ENCODE results near the gene AGBL4. TPM values are rescaled to one million over a fixed set of nuclear protein-coding genes. Genes with fewer than 3 reads are reported as not detected.
A peak's percentile ranks its signal among the peaks of the same experiment; 100 is the strongest.

AGBL4 gene
- total and polyA plus RNA-seq, 2 of the 13 experiments (the other 11 are each of a cell fraction or from before 2014, with no cell fraction given) = not detected

DNA sequence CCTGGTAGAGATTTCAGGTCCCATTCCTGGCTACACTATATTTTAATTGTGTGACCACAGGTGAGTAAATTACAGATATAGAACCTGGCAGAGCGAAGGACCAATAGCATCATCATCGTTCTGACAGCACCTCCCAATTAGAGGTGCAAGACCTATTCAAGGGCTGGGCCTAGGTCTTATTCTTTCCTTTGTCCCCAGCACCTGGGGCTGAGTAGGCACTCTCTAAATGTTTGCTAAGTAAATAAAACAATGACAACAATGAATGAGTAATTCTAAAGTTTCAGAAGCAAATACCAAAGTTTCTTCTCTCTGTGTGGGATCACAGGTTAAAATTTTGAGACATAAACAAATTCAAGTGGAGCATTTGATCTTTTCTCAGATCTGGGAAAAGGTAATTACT, 1279.7 kb downstream of the AGBL4 start:
- no peaks in the 10 kb centered on the region for H3K36me3 ChIP-seq (replicated peaks in 1 of 2; ENCODE audit: control insufficient read depth in 1 of 2, insufficient read depth in 2 of 2, low read length in 2 of 2)
- no peaks in the 10 kb centered on the region for H4K20me1 ChIP-seq (ENCODE audit: insufficient read depth, low read length)
- intact Hi-C loops (cut with micrococcal nuclease; ENCODE audit: unreplicated experiment) (no loop called here), in situ Hi-C loops (cut with HindIII; ENCODE audit: extremely low pct_ligation_motif_present, low pct_unique_long_range_greater_than_20kb) (no loop called here)
- peak; percentile 32; the same call in 1 of the 3 replicates for ATAC-seq
- POLR2A ChIA-PET = no interaction called here
- no peaks in the 10 kb centered on the region for H3K27me3 ChIP-seq (ENCODE audit: control insufficient read depth in 1 of 2, insufficient read depth in 2 of 2, low read length in 2 of 2)
- no peaks in the 10 kb centered on the region for H3K79me2 ChIP-seq (ENCODE audit: insufficient read depth, low read length)
- no peak overlapping the region for H3K4me3 ChIP-seq (replicated peaks in 1 of 3; ENCODE audit: insufficient read depth in 1 of 3, low read depth in 2 of 3, low read length in 3 of 3)
- no peak for TF ChIP-seq SOX13 (IDR thresholded peaks at IDR 0.05)
- TF ChIP-seq SOX13 (CRISPR knock-in tag; conservative IDR thresholded peaks at IDR 0.05 in 1 of 2, IDR thresholded peaks at IDR 0.05 in 1 of 2) = peak in 1 of 2 experiments; percentile 10; a peak in 1 of 4 replicates
- no peak for TF ChIP-seq REL (CRISPR knock-in tag; conservative IDR thresholded peaks at IDR 0.05)
- peaks cover 33% of the 10 kb centered on the region for H3K4me1 ChIP-seq (ENCODE audit: insufficient read depth, low read length)
- BruUV-seq (replicated peaks) = no TSS peak
- no peak for DNase-seq (ENCODE audit: low spot score)
- no peaks in the 10 kb centered on the region for H3K9me3 ChIP-seq (ENCODE audit: low read length)
- no peak overlapping the region for H2AFZ ChIP-seq (ENCODE audit: low read length)
- 32% methylated on average over 2 of the region's 2 CpGs for whole genome bisulfite sequencing (ENCODE audit: low lambda C conversion rate)
- no peak overlapping the region for H3K9ac ChIP-seq (ENCODE audit: insufficient read depth, low read depth, low read length)
- no peak for FAIRE-seq
- no peak overlapping the region for H3K4me2 ChIP-seq (ENCODE audit: low read depth, low read length)
- no peak overlapping the region for H3K27ac ChIP-seq (ENCODE audit: extremely low read length, insufficient read depth, low read length)
- CTCF ChIA-PET (ENCODE audit: low intra/inter-chr PET ratio, low total read pairs) = no interaction called here

DNA sequence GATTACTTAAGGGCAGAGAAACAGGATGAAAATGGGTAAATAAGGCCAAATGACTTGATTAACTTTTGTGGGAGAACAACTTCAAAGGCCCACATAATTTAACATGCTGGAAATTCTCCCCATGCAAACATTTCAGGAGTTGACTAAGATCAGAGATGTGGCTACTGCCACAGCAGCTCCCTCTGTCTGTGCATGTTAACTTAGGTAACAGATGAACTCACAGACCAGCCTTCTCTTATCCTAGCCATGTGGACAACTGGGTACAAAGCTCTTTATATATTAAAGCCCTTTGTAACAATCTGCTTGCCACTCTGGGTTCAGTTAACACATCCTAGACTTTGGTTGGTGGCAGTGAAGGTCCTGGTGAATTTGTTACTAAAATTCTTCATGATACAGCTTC, 1280.3 kb downstream of the AGBL4 start:
- Histone ChIP-seq H3K79me2 (ENCODE audit: insufficient read depth, low read length) (no peaks in the 10 kb centered on the region), H3K27ac (ENCODE audit: extremely low read length, insufficient read depth, low read length) (no peak overlapping the region), H3K36me3 (replicated peaks in 1 of 2; ENCODE audit: control insufficient read depth in 1 of 2, insufficient read depth in 2 of 2, low read length in 2 of 2) (no peaks in the 10 kb centered on the region), H3K27me3 (ENCODE audit: control insufficient read depth in 1 of 2, insufficient read depth in 2 of 2, low read length in 2 of 2) (no peaks in the 10 kb centered on the region), H3K4me2 (ENCODE audit: low read depth, low read length) (no peak overlapping the region), H3K9ac (ENCODE audit: insufficient read depth, low read depth, low read length) (no peak overlapping the region), H2AFZ (ENCODE audit: low read length) (no peak overlapping the region), H3K9me3 (ENCODE audit: low read length) (no peaks in the 10 kb centered on the region), H3K4me3 (replicated peaks in 1 of 3; ENCODE audit: insufficient read depth in 1 of 3, low read depth in 2 of 3, low read length in 3 of 3) (no peak overlapping the region), H3K4me1 (ENCODE audit: insufficient read depth, low read length) (peaks cover 33% of the 10 kb centered on the region), H4K20me1 (ENCODE audit: insufficient read depth, low read length) (no peaks in the 10 kb centered on the region)
- intact Hi-C loops (cut with micrococcal nuclease; ENCODE audit: unreplicated experiment) = no loop called here
- FAIRE-seq (no peak), DNase-seq (ENCODE audit: low spot score) (peak; percentile 13), ATAC-seq (peak; percentile 59)
- ChIA-PET CTCF (ENCODE audit: low intra/inter-chr PET ratio, low total read pairs) (no interaction called here), POLR2A (no interaction called here)
- BruUV-seq (replicated peaks) = no TSS peak
- in situ Hi-C loops (cut with HindIII; ENCODE audit: extremely low pct_ligation_motif_present, low pct_unique_long_range_greater_than_20kb) = no loop called here
- TF ChIP-seq, protein P1, sequence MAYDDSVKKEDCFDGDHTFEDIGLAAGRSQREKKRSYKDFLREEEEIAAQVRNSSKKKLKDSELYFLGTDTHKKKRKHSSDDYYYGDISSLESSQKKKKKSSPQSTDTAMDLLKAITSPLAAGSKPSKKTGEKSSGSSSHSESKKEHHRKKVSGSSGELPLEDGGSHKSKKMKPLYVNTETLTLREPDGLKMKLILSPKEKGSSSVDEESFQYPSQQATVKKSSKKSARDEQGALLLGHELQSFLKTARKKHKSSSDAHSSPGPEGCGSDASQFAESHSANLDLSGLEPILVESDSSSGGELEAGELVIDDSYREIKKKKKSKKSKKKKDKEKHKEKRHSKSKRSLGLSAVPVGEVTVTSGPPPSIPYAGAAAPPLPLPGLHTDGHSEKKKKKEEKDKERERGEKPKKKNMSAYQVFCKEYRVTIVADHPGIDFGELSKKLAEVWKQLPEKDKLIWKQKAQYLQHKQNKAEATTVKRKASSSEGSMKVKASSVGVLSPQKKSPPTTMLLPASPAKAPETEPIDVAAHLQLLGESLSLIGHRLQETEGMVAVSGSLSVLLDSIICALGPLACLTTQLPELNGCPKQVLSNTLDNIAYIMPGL (CRISPR knock-in tag; IDR thresholded peaks at IDR 0.05; ENCODE audit: borderline replicate concordance in 1 of 2, low read depth in 1 of 2) = no peak
- TF ChIP-seq ZFP36L1 (CRISPR knock-in tag; IDR thresholded peaks at IDR 0.05) = no peak
- TF ChIP-seq, protein P2, sequence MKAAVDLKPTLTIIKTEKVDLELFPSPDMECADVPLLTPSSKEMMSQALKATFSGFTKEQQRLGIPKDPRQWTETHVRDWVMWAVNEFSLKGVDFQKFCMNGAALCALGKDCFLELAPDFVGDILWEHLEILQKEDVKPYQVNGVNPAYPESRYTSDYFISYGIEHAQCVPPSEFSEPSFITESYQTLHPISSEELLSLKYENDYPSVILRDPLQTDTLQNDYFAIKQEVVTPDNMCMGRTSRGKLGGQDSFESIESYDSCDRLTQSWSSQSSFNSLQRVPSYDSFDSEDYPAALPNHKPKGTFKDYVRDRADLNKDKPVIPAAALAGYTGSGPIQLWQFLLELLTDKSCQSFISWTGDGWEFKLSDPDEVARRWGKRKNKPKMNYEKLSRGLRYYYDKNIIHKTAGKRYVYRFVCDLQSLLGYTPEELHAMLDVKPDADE (CRISPR knock-in tag; IDR thresholded peaks at IDR 0.05) = no peak
- TF ChIP-seq JUND (CRISPR knock-in tag; IDR thresholded peaks at IDR 0.05) = no peak
- no peak for TF ChIP-seq ZNF138 (CRISPR knock-in tag; IDR thresholded peaks at IDR 0.05; ENCODE audit: low read depth)
- TF ChIP-seq, protein P3, sequence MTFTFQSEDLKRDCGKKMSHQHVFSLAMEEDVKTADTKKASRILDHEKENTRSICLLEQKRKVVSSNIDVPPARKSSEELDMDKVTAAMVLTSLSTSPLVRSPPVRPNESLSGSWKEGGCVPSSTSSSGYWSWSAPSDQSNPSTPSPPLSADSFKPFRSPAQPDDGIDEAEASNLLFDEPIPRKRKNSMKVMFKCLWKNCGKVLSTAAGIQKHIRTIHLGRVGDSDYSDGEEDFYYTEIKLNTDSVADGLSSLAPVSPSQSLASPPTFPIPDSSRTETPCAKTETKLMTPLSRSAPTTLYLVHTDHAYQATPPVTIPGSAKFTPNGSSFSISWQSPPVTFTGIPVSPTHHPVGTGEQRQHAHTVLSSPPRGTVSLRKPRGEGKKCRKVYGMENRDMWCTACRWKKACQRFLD (CRISPR knock-in tag; IDR thresholded peaks at IDR 0.05; ENCODE audit: borderline replicate concordance) = no peak
